AG09309 (cell line): ENCODE results near the gene SPO11.
A peak's percentile ranks its signal among the peaks of the same experiment; 100 is the strongest.

Experiments used
- DNase-seq: peaks from one replicate; pipeline ENCODE4 v3.0.0-alpha.2; 2010; ENCODE audit warnings: low read depth
- H3K4me3 ChIP-seq: 2 replicates; pipeline ENCODE4 v1.5.1; 2011; ENCODE audit warnings: mild to moderate bottlenecking, low read depth, low read length, moderate library complexity; ENCODE audit not compliant: control insufficient read depth
- TF ChIP-seq, protein P1 (sequence below): IDR thresholded peaks from 2 replicates; pipeline ENCODE4 v1.5.1; 2011; ENCODE audit warnings: mild to moderate bottlenecking, low read depth, low read length, inconsistent platforms; ENCODE audit not compliant: insufficient read depth, control insufficient read depth; ENCODE audit errors: missing control alignments

The SPO11 gene

GRCh38 chr20:57353351-57353750 is 23.7 kb downstream of the SPO11 start:
- no peak overlapping the region for H3K4me3 ChIP-seq
- DNase-seq = no peak
- TF ChIP-seq, protein P1, sequence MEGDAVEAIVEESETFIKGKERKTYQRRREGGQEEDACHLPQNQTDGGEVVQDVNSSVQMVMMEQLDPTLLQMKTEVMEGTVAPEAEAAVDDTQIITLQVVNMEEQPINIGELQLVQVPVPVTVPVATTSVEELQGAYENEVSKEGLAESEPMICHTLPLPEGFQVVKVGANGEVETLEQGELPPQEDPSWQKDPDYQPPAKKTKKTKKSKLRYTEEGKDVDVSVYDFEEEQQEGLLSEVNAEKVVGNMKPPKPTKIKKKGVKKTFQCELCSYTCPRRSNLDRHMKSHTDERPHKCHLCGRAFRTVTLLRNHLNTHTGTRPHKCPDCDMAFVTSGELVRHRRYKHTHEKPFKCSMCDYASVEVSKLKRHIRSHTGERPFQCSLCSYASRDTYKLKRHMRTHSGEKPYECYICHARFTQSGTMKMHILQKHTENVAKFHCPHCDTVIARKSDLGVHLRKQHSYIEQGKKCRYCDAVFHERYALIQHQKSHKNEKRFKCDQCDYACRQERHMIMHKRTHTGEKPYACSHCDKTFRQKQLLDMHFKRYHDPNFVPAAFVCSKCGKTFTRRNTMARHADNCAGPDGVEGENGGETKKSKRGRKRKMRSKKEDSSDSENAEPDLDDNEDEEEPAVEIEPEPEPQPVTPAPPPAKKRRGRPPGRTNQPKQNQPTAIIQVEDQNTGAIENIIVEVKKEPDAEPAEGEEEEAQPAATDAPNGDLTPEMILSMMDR = no peak

- no peak overlapping the region for H3K4me3 ChIP-seq
- TF ChIP-seq, protein P1 = no peak
- DNase-seq = peak; percentile 41
Measured at GRCh38 chr20:57361517-57361916, 31.9 kb downstream of the SPO11 start.

- DNase-seq = no peak
- TF ChIP-seq, protein P1 = no peak
Measured at GRCh38 chr20:57364451-57364850, 34.8 kb downstream of the SPO11 start.

DNA sequence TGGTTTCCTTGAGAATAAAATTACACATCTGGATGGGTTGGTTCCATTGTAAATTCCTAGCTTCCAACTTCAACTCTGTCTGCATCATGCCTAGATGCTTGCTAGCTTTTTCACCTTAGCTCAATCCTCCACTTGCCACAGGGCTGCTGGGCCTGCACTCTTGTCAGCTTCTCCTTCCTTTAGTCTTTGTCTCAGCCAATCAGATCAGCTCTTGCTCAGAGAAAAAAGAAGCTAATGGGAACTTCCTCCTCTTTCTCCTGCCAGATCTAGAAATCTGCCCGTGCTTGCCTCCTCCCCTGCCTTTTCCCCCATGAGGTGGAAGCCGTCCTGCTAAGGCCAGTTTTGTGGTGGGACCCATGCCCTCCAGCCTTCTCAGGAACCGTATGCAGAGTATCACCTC is 40.0 kb downstream of the SPO11 start:
- H3K4me3 ChIP-seq = no peak overlapping the region
- DNase-seq = no peak
- TF ChIP-seq, protein P1 = no peak

More at GRCh38 chr20:57364451-57364850, 34.8 kb downstream of the SPO11 start:
- H3K4me3 ChIP-seq = no peak overlapping the region

- TF ChIP-seq, protein P1 = no peak
- no peak overlapping the region for H3K4me3 ChIP-seq
- DNase-seq = no peak
Measured at GRCh38 chr20:57370316-57370715, 40.7 kb downstream of the SPO11 start.

DNA sequence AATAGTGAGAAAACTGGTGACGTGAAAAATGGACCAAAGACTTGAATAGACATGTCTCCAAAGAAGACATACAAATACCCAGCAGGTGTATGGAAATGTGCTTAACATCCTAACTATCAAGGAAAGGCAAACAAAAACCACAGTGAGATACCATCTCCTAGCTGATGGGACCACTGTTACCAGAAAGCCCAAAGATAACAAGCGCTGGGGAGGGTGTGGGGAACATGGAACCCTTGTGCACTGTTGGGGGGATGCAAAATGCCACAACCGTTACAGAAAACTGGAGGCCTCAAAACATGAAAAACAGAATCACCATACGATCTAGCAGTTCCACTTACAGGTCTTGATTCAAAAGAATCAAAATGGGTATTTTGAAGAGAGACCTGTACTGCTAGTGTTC is 41.8 kb downstream of the SPO11 start:
- TF ChIP-seq, protein P1 = no peak
- H3K4me3 ChIP-seq = no peak overlapping the region
- no peak for DNase-seq

DNA sequence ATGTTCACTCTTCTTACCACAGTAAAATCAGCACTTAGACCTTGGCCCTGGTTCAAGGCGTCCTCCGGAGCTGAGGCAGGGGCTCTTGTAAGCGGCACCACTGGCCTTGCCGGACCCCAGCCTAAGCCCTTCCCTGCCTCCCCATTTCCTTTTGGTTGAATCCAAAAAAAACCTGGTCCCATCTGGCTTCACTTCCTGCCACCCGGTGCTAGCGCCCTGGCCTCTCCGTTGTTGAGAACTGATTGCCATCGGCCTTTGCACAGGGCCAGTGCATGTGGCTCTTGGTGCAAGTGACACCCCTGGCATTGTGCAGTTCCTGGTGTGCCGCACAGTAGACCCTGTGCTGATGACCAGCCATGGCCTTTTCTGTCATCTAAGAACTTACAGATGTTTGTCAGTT is 42.6 kb downstream of the SPO11 start:
- DNase-seq = no peak
- H3K4me3 ChIP-seq = no peak overlapping the region
- TF ChIP-seq, protein P1 = no peak
